ENCODE data around the gene PRRX2. TPM values are rescaled to one million over a fixed set of nuclear protein-coding genes. Genes with fewer than 3 reads are reported as not detected.
A peak's percentile ranks its signal among the peaks of the same experiment; 100 is the strongest.

The PRRX2 gene
- total and polyA plus RNA-seq, 9 of the 15 experiments (the other 6 are each of a cell fraction or from before 2014, with no cell fraction given), result 0.21 TPM; not detected in 8

DNA sequence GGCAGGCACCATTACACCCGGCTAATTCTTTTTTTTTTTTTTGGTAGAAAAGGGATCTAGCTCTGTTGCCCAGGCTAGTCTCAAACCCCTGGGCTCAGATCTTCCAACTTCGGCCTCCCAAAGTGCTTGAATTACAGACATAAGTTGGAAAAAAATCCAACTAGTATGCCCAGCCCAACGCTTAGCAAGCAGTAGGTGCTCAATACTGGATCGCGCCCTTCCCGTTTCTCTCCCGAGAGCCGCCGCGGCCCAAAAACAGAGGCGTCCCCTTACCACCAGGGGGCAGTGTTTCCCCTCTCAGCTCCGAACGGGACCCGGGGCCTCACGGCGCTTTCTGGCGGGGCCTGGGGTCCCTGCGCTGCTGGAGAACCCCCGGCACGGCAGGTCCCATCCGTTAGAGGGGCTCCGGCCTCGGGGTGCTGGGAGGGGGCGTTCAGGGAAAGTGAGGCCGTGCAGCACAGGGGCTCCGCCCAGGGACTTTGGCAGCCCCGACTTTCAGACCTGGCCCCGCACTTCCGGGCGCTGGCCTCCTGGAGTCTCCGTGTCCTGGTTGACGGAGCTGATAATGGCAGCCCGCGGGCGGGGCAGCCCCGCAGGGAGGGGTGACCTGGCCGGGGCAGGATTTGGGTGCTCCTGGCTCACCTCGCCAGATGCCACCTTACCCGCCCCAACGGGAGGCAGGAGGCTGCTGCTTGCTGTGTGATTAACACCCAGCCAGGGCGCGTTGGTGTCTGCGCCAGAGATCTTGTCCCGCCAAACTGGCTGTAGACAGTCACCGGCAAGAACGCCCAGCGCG is 72.2 kb downstream of the PRRX2 start (continued):
- TF ChIP-seq CCAR2 (IDR thresholded peaks at IDR 0.05; ENCODE audit: low read depth, low read length), result no peak
- TF ChIP-seq, protein P1, sequence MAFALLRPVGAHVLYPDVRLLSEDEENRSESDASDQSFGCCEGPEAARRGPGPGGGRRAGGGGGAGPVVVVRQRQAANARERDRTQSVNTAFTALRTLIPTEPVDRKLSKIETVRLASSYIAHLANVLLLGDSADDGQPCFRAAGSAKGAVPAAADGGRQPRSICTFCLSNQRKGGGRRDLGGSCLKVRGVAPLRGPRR (CRISPR knock-in tag; IDR thresholded peaks at IDR 0.05), result no peak
- no peak for TF ChIP-seq PHTF2 (CRISPR knock-in tag; IDR thresholded peaks at IDR 0.05)
- TF ChIP-seq ZSCAN32 (CRISPR knock-in tag; IDR thresholded peaks at IDR 0.05), result peak; percentile 47; the same call in 1 of the 2 replicates
- TF ChIP-seq MAZ (CRISPR knock-in tag; conservative IDR thresholded peaks at IDR 0.05 in 1 of 2, IDR thresholded peaks at IDR 0.05 in 1 of 2), result peak; percentile 98 to 99
- TF ChIP-seq NRF1 (conservative IDR thresholded peaks at IDR 0.05 in 1 of 2, IDR thresholded peaks at IDR 0.05 in 1 of 2), result peak; percentile 59 to 65
- TF ChIP-seq CREM (IDR thresholded peaks at IDR 0.05; ENCODE audit: low read depth), result peak; percentile 50
- TF ChIP-seq, protein P2, sequence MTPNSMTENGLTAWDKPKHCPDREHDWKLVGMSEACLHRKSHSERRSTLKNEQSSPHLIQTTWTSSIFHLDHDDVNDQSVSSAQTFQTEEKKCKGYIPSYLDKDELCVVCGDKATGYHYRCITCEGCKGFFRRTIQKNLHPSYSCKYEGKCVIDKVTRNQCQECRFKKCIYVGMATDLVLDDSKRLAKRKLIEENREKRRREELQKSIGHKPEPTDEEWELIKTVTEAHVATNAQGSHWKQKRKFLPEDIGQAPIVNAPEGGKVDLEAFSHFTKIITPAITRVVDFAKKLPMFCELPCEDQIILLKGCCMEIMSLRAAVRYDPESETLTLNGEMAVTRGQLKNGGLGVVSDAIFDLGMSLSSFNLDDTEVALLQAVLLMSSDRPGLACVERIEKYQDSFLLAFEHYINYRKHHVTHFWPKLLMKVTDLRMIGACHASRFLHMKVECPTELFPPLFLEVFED (CRISPR knock-in tag; conservative IDR thresholded peaks at IDR 0.05), result 0 out of 2 replicates have a peak, but pooled peaks have one; percentile 58
- no peak for TF ChIP-seq ZNF717 (CRISPR knock-in tag; IDR thresholded peaks at IDR 0.05)
- no peak for TF ChIP-seq CHCHD3 (CRISPR knock-in tag; IDR thresholded peaks at IDR 0.05)
- peak; percentile 67 for TF ChIP-seq CBFA2T3 (IDR thresholded peaks at IDR 0.05)
- peak; percentile 94 for TF ChIP-seq CXXC5 (CRISPR knock-in tag; IDR thresholded peaks at IDR 0.05)
- peak; percentile 84 for TF ChIP-seq NBN (IDR thresholded peaks at IDR 0.05; ENCODE audit: low read depth)
- TF ChIP-seq KLF6 (CRISPR knock-in tag; IDR thresholded peaks at IDR 0.05; ENCODE audit: borderline replicate concordance), result peak; percentile 61; the same call in 1 of the 2 replicates
- TF ChIP-seq HDAC1 (IDR thresholded peaks at IDR 0.05), result peak in 1 of 2 experiments; percentile 61; a peak in 1 of 4 replicates
- 0 out of 2 replicates have a peak, but pooled peaks have one; percentile 71 for TF ChIP-seq TAF15 (IDR thresholded peaks at IDR 0.05; ENCODE audit: low read depth, low read length)
- peak; percentile 72; the same call in 1 of the 2 replicates for TF ChIP-seq STAG1 (CRISPR knock-in tag; IDR thresholded peaks at IDR 0.05; ENCODE audit: borderline replicate concordance)
- TF ChIP-seq GABPB2 (CRISPR knock-in tag; conservative IDR thresholded peaks at IDR 0.05), result peak; percentile 64; the same call in 1 of the 2 replicates
- TF ChIP-seq IFI16 (CRISPR knock-in tag; IDR thresholded peaks at IDR 0.05), result no peak
- TF ChIP-seq NR3C1 (CRISPR knock-in tag; IDR thresholded peaks at IDR 0.05), result no peak
- no peak for TF ChIP-seq PURB (CRISPR knock-in tag; IDR thresholded peaks at IDR 0.05; ENCODE audit: low read depth)
- TF ChIP-seq ARNT (IDR thresholded peaks at IDR 0.05), result no peak
- 0 out of 2 replicates have a peak, but pooled peaks have one; percentile 59 for TF ChIP-seq RBM14 (IDR thresholded peaks at IDR 0.05; ENCODE audit: borderline replicate concordance, insufficient read depth, low read depth, low read length)
- TF ChIP-seq, protein P3, sequence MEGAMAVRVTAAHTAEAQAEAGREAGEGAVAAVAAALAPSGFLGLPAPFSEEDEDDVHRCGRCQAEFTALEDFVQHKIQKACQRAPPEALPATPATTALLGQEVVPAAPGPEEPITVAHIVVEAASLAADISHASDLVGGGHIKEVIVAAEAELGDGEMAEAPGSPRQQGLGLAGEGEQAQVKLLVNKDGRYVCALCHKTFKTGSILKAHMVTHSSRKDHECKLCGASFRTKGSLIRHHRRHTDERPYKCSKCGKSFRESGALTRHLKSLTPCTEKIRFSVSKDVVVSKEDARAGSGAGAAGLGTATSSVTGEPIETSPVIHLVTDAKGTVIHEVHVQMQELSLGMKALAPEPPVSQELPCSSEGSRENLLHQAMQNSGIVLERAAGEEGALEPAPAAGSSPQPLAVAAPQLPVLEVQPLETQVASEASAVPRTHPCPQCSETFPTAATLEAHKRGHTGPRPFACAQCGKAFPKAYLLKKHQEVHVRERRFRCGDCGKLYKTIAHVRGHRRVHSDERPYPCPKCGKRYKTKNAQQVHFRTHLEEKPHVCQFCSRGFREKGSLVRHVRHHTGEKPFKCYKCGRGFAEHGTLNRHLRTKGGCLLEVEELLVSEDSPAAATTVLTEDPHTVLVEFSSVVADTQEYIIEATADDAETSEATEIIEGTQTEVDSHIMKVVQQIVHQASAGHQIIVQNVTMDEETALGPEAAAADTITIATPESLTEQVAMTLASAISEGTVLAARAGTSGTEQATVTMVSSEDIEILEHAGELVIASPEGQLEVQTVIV (CRISPR knock-in tag; IDR thresholded peaks at IDR 0.05; ENCODE audit: borderline replicate concordance), result no peak
- TF ChIP-seq ZNF143 (CRISPR knock-in tag; IDR thresholded peaks at IDR 0.05), result peak; percentile 49; the same call in 1 of the 2 replicates

All from K562 (cell line).